Measurements from ENCODE around the gene CCDC33. TPM values are rescaled to one million over a fixed set of nuclear protein-coding genes. Genes with fewer than 3 reads are reported as not detected.

The CCDC33 gene
- total and polyA plus RNA-seq, 2 experiments from 2014 or later: 0.63 to 0.86 TPM

DNA sequence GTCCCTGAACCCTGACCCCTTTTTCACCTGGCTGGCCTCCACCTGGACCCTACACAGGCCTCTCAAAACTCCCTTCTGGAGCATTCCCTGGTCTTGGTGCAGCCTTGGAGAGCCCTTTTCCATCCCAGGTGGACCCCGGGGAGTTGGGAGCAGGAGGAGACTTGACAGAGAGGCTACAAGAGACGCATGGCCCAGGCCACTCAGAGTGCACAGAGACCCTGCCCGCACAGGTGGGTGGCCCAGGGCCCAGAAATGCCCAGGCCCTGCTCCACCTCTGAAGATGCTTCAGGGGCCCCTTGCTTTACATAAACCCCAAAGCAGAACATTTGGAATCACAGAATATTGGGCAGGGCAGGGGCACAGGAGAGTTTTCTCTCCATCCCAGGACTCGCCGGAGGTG lies 97.0 kb downstream of the CCDC33 start:
- Histone ChIP-seq H3K9me3 (ENCODE audit: low read depth) (no peaks in the 10 kb centered on the region), H3K79me2 (no peaks in the 10 kb centered on the region), H3K36me3 (replicated peaks; ENCODE audit: insufficient read depth, low read depth) (no peaks in the 10 kb centered on the region), H3K27me3 (no peaks in the 10 kb centered on the region), H2AFZ (no peak overlapping the region), H3K27ac (no peak overlapping the region), H3K4me3 (no peak overlapping the region), H3K9me2 (replicated peaks; ENCODE audit: insufficient read depth) (no peaks in the 10 kb centered on the region), H3K4me2 (no peak overlapping the region), H3K4me1 (ENCODE audit: insufficient read depth) (no peaks in the 10 kb centered on the region), H4K20me1 (ENCODE audit: insufficient read depth, poor library complexity, severe bottlenecking) (no peaks in the 10 kb centered on the region)
- no peak for DNase-seq (ENCODE audit: low spot score)
- 97% methylated on average over 5 of the region's 5 CpGs for WGBS (ENCODE audit: low lambda C conversion rate, missing lambda C conversion rate)
- TF ChIP-seq EZH2phosphoT487 (IDR thresholded peaks at IDR 0.05; ENCODE audit: low read depth, severe bottlenecking, unreplicated experiment) (no peak), EZH2 (IDR thresholded peaks at IDR 0.05; ENCODE audit: borderline replicate concordance) (no peak)
- TF ChIP-seq, protein P1, sequence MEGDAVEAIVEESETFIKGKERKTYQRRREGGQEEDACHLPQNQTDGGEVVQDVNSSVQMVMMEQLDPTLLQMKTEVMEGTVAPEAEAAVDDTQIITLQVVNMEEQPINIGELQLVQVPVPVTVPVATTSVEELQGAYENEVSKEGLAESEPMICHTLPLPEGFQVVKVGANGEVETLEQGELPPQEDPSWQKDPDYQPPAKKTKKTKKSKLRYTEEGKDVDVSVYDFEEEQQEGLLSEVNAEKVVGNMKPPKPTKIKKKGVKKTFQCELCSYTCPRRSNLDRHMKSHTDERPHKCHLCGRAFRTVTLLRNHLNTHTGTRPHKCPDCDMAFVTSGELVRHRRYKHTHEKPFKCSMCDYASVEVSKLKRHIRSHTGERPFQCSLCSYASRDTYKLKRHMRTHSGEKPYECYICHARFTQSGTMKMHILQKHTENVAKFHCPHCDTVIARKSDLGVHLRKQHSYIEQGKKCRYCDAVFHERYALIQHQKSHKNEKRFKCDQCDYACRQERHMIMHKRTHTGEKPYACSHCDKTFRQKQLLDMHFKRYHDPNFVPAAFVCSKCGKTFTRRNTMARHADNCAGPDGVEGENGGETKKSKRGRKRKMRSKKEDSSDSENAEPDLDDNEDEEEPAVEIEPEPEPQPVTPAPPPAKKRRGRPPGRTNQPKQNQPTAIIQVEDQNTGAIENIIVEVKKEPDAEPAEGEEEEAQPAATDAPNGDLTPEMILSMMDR (IDR thresholded peaks at IDR 0.05; ENCODE audit: poor library complexity): no peak

DNA sequence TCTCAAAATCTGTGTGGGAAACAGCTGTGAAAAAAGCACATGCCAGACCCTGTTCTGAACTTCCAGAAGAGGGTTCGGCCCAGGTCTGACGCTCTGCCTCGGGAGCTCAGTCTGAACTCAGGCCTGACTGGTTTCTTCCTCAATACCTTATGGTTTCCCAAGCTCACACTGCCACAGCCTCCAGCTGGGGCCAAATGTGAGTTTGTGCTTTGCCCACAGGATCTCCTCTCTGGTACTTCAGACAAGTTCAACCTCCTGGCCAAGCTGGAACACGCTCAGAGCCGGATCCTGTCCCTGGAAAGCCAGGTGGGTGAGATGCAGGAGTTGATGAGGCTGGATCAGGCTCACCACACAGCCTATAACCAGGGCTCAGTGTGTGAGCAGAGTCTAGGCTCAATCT lies 97.5 kb downstream of the CCDC33 start:
- H2AFZ ChIP-seq: no peak overlapping the region
- H3K4me2 ChIP-seq: no peak overlapping the region
- H3K4me3 ChIP-seq: no peak overlapping the region
- H3K27ac ChIP-seq: no peak overlapping the region
- no peaks in the 10 kb centered on the region for H3K9me3 ChIP-seq (ENCODE audit: low read depth)
- no peaks in the 10 kb centered on the region for H3K9me2 ChIP-seq (replicated peaks; ENCODE audit: insufficient read depth)
- DNase-seq (ENCODE audit: low spot score): no peak
- WGBS (ENCODE audit: low lambda C conversion rate, missing lambda C conversion rate): 93% methylated on average over 5 of the region's 5 CpGs
- TF ChIP-seq EZH2phosphoT487 (IDR thresholded peaks at IDR 0.05; ENCODE audit: low read depth, severe bottlenecking, unreplicated experiment) (no peak), EZH2 (IDR thresholded peaks at IDR 0.05; ENCODE audit: borderline replicate concordance) (no peak)
- TF ChIP-seq, protein P1 (IDR thresholded peaks at IDR 0.05; ENCODE audit: poor library complexity): no peak
- H4K20me1 ChIP-seq (ENCODE audit: insufficient read depth, poor library complexity, severe bottlenecking): no peaks in the 10 kb centered on the region
- no peaks in the 10 kb centered on the region for H3K79me2 ChIP-seq
- no peaks in the 10 kb centered on the region for H3K36me3 ChIP-seq (replicated peaks; ENCODE audit: insufficient read depth, low read depth)
- H3K27me3 ChIP-seq: no peaks in the 10 kb centered on the region
- H3K4me1 ChIP-seq (ENCODE audit: insufficient read depth): no peaks in the 10 kb centered on the region

DNA sequence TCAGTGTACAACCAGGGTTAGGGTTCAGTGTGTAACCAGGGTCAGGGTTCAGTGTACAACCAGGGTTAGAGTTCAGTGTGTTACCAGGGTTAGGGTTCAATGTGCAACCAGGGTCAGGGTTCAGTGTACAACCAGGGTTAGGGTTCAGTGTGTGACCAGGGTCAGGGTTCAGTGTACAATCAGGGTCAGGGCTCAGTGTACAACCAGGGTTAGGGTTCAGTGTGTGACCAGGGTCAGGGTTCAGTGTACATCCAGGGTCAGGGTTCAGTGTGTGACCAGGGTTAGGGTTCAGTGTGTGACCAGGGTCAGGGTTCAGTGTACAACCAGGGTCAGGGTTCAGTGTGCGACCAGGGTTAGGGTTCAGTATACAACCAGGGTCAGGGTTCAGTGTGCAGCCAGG lies 98.0 kb downstream of the CCDC33 start:
- Histone ChIP-seq H3K79me2 (no peaks in the 10 kb centered on the region), H3K36me3 (replicated peaks; ENCODE audit: insufficient read depth, low read depth) (no peaks in the 10 kb centered on the region), H3K9me3 (ENCODE audit: low read depth) (no peaks in the 10 kb centered on the region), H4K20me1 (ENCODE audit: insufficient read depth, poor library complexity, severe bottlenecking) (no peaks in the 10 kb centered on the region), H3K4me1 (ENCODE audit: insufficient read depth) (no peaks in the 10 kb centered on the region), H3K4me2 (no peak overlapping the region), H3K9me2 (replicated peaks; ENCODE audit: insufficient read depth) (no peaks in the 10 kb centered on the region), H3K27ac (no peak overlapping the region), H2AFZ (no peak overlapping the region), H3K4me3 (no peak overlapping the region), H3K27me3 (no peaks in the 10 kb centered on the region)
- WGBS (ENCODE audit: low lambda C conversion rate, missing lambda C conversion rate): 93% methylated on average over 1 of the region's 1 CpG
- no peak for DNase-seq (ENCODE audit: low spot score)
- no peak for TF ChIP-seq EZH2 (IDR thresholded peaks at IDR 0.05; ENCODE audit: borderline replicate concordance)
- no peak for TF ChIP-seq EZH2phosphoT487 (IDR thresholded peaks at IDR 0.05; ENCODE audit: low read depth, severe bottlenecking, unreplicated experiment)
- TF ChIP-seq, protein P1 (IDR thresholded peaks at IDR 0.05; ENCODE audit: poor library complexity): no peak

DNA sequence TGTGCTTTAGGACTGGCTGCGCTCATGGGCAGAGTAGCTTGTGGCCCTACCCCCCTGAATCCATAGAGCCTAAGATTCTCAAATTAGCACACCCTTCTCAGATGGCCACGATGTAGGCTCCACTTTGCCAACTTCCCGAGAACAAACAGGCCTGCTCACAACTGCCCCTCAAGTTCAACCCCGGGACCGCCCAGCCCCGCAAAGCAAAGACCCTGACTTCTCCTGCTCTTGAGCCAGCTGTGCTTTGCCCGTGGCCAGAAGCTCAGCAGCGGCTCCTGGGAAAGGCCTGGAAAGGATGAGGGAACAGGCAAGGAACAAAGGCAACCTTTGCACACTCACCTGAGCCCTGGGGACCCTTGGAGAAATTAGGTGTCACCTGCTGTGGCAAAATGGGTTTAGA lies 99.3 kb downstream of the CCDC33 start:
- Histone ChIP-seq H4K20me1 (ENCODE audit: insufficient read depth, poor library complexity, severe bottlenecking) (no peaks in the 10 kb centered on the region), H3K4me2 (no peak overlapping the region), H2AFZ (no peak overlapping the region), H3K4me3 (no peak overlapping the region), H3K9me3 (ENCODE audit: low read depth) (no peaks in the 10 kb centered on the region), H3K9me2 (replicated peaks; ENCODE audit: insufficient read depth) (no peaks in the 10 kb centered on the region), H3K36me3 (replicated peaks; ENCODE audit: insufficient read depth, low read depth) (no peaks in the 10 kb centered on the region), H3K27me3 (no peaks in the 10 kb centered on the region), H3K4me1 (ENCODE audit: insufficient read depth) (no peaks in the 10 kb centered on the region), H3K79me2 (no peaks in the 10 kb centered on the region), H3K27ac (no peak overlapping the region)
- TF ChIP-seq EZH2phosphoT487 (IDR thresholded peaks at IDR 0.05; ENCODE audit: low read depth, severe bottlenecking, unreplicated experiment): no peak
- no peak for DNase-seq (ENCODE audit: low spot score)
- 92% methylated on average over 8 of the region's 8 CpGs for WGBS (ENCODE audit: low lambda C conversion rate, missing lambda C conversion rate)
